OCI-LY7 (cell line): ENCODE results near the gene ARHGEF19. TPM values are rescaled to one million over a fixed set of nuclear protein-coding genes. Genes with fewer than 3 reads are reported as not detected.

ENCODE experiments used
- BruUV-seq: library from RNA; stranded (reverse); fragments of 400-500 nt; replicated peaks from 2 replicates; lab custom pipeline; 2021; lab: Mats Ljungman, UMichigan
- CTCF ChIA-PET: fragments of 300-600 bp; sonication (Branson Sonifier 250); formaldehyde crosslinking; loops from one replicate; lab custom pipeline; 2022; ENCODE audit warnings: antibody characterized with exemption; ENCODE audit not compliant: unreplicated experiment; lab: Charles Lee
- POLR2A ChIA-PET: fragments of 300-600 bp; sonication (Branson Sonifier 250); formaldehyde crosslinking; loops from one replicate; lab custom pipeline; 2022; ENCODE audit warnings: antibody characterized with exemption; lab: Charles Lee
- DNase-seq: peaks from one replicate; pipeline ENCODE4 v3.0.0-alpha.2; 2015; ENCODE audit warnings: low spot score
- H2AFZ ChIP-seq: fragments of 200-600 bp; sonication (generic), shearing (Covaris generic); 2 replicates; pipeline ENCODE4 v1.6.1; 2014; ENCODE audit warnings: mild to moderate bottlenecking, antibody characterized with exemption, low read length, moderate library complexity
- H3K27ac ChIP-seq: fragments of 200-600 bp; sonication (generic); 2 replicates; pipeline ENCODE4 v1.5.1; 2014; ENCODE audit warnings: mixed run types, low read depth, mild to moderate bottlenecking, moderate library complexity, low read length, inconsistent platforms; ENCODE audit not compliant: poor library complexity, severe bottlenecking
- H3K36me3 ChIP-seq: fragments of 200-600 bp; sonication (generic); 2 replicates; pipeline ENCODE4 v1.6.1; 2014; ENCODE audit warnings: mild to moderate bottlenecking, antibody characterized with exemption, low read length, moderate library complexity, mixed read lengths; ENCODE audit not compliant: insufficient read depth
- H3K4me1 ChIP-seq: fragments of 200-600 bp; sonication (generic); 2 replicates; pipeline ENCODE4 v1.5.1; 2014; ENCODE audit warnings: mild to moderate bottlenecking, low read length; ENCODE audit not compliant: insufficient read depth, poor library complexity, severe bottlenecking
- H3K4me2 ChIP-seq: fragments of 200-600 bp; sonication (generic); 2 replicates; pipeline ENCODE4 v1.6.1; 2014; ENCODE audit warnings: mild to moderate bottlenecking, low read length
- H3K4me3 ChIP-seq: fragments of 200-600 bp; sonication (generic); 2 replicates; pipeline ENCODE4 v1.5.1; 2014; ENCODE audit warnings: mild to moderate bottlenecking, low read depth, low read length; ENCODE audit not compliant: poor library complexity, severe bottlenecking
- H3K79me2 ChIP-seq: fragments of 200-600 bp; sonication (generic); 2 replicates; pipeline ENCODE4 v1.6.1; 2016; ENCODE audit warnings: low read depth, mild to moderate bottlenecking, low read length, moderate library complexity, mixed read lengths; ENCODE audit not compliant: insufficient read depth
- H3K9me2 ChIP-seq: fragments of 200-600 bp; sonication (generic); 2 replicates; pipeline ENCODE4 v1.6.1; 2016; ENCODE audit warnings: mild to moderate bottlenecking, low read length, mixed read lengths; ENCODE audit not compliant: insufficient read depth
- H3K9me3 ChIP-seq: fragments of 200-600 bp; sonication (generic); 2 replicates; pipeline ENCODE4 v1.6.1; 2014; ENCODE audit warnings: mild to moderate bottlenecking, mixed run types, low read length, mixed read lengths
- H4K20me1 ChIP-seq: fragments of 200-600 bp; sonication (generic); 2 replicates; pipeline ENCODE4 v1.6.1; 2014; ENCODE audit warnings: mild to moderate bottlenecking, antibody characterized with exemption, low read length, moderate library complexity, mixed read lengths; ENCODE audit not compliant: insufficient read depth
- CTCF ChIP-seq: fragments of 200-600 bp; sonication (generic); conservative IDR thresholded peaks from 2 replicates; pipeline ENCODE4 v1.5.1; 2014; ENCODE audit warnings: mild to moderate bottlenecking, antibody characterized with exemption, low read length, moderate library complexity, mixed read lengths
- EZH2phosphoT487 ChIP-seq: fragments of 200-600 bp; sonication (generic); IDR thresholded peaks from 2 replicates; pipeline ENCODE4 v1.6.1; 2018; ENCODE audit warnings: low read depth, borderline replicate concordance, mild to moderate bottlenecking, mixed run types, antibody characterized with exemption, low read length, moderate library complexity, mixed read lengths
- intact Hi-C: fragments of 100-400 bp; cut with micrococcal nuclease; formaldehyde crosslinking; loops from one replicate; pipeline ENCODE4 v1.10.0; 2022; ENCODE audit not compliant: unreplicated experiment
- total RNA-seq, 2 experiments: library from RNA; depleted of rRNA in 1 of 2; stranded (reverse); fragments of >200 nt in 1 of 2; shearing (Covaris generic) in 1 of 2; gene quantifications; 2 replicates each; pipeline ENCODE4 v1.2.3, GENCODE V29; 2014 to 2022

Gene ARHGEF19
- total RNA-seq, 2 experiments from 2014 or later, result 2.7 to 6.2 TPM

GRCh38 chr1:16189003-16189402 is 23.4 kb downstream of the ARHGEF19 start:
- H3K9me3 ChIP-seq, result no peaks in the 10 kb centered on the region
- H3K27ac ChIP-seq, result no peak overlapping the region
- CTCF ChIA-PET, result interaction anchor here (1.4 kb wide), 1 partner anchor 110 kb away, joined by 7 read pairs; no protein-coding TSS in a partner anchor
- no peaks in the 10 kb centered on the region for H4K20me1 ChIP-seq
- no peaks in the 10 kb centered on the region for H3K79me2 ChIP-seq
- no peak overlapping the region for H3K4me3 ChIP-seq
- H3K9me2 ChIP-seq, result no peaks in the 10 kb centered on the region
- intact Hi-C loops, result loop anchor here (5.0 to 10.0 kb wide), 2 partner anchors 173 to 184 kb away; partner anchors contain the start of gene SRARP
- no peaks in the 10 kb centered on the region for H3K36me3 ChIP-seq
- POLR2A ChIA-PET, result no interaction called here
- H3K4me2 ChIP-seq, result no peak overlapping the region
- no peak for DNase-seq
- no TSS peak for BruUV-seq
- TF ChIP-seq CTCF, result no peak
- no peak for TF ChIP-seq EZH2phosphoT487
- no peaks in the 10 kb centered on the region for H3K4me1 ChIP-seq
- H2AFZ ChIP-seq, result no peak overlapping the region

- H3K79me2 ChIP-seq, result no peaks in the 10 kb centered on the region
- no peaks in the 10 kb centered on the region for H4K20me1 ChIP-seq
- POLR2A ChIA-PET, result no interaction called here
- H3K4me2 ChIP-seq, result peak overlapping the region; percentile 16; the same call in 1 of the 2 replicates
- CTCF ChIA-PET, result interaction anchor here (0.6 to 1.4 kb wide), 3 partner anchors 109 to 193 kb away, joined by 3 to 7 read pairs (median 4); no protein-coding TSS in a partner anchor
- no peaks in the 10 kb centered on the region for H3K36me3 ChIP-seq
- peak; percentile 66 for DNase-seq
- H3K9me2 ChIP-seq, result no peaks in the 10 kb centered on the region
- no peaks in the 10 kb centered on the region for H3K9me3 ChIP-seq
- TF ChIP-seq CTCF (peak; percentile 99), EZH2phosphoT487 (no peak)
- BruUV-seq, result no TSS peak
- H2AFZ ChIP-seq, result peak overlapping the region; percentile 26; the same call in 1 of the 2 replicates
- intact Hi-C loops, result loop anchor here (1.0 to 10.0 kb wide), 4 partner anchors 56 to 183 kb away; partner anchors contain the start of gene SRARP
- H3K27ac ChIP-seq, result no peak overlapping the region
- H3K4me3 ChIP-seq, result no peak overlapping the region
- H3K4me1 ChIP-seq, result no peaks in the 10 kb centered on the region
These were observed 24.6 kb downstream of the ARHGEF19 start for GRCh38 chr1:16187748-16188401.
